ENCODE data around the gene ARHGEF7. TPM values are rescaled to one million over a fixed set of nuclear protein-coding genes. Genes with fewer than 3 reads are reported as not detected.

The ARHGEF7 gene
- total RNA-seq, 1 experiment from 2014 or later = 47.3 TPM

DNA sequence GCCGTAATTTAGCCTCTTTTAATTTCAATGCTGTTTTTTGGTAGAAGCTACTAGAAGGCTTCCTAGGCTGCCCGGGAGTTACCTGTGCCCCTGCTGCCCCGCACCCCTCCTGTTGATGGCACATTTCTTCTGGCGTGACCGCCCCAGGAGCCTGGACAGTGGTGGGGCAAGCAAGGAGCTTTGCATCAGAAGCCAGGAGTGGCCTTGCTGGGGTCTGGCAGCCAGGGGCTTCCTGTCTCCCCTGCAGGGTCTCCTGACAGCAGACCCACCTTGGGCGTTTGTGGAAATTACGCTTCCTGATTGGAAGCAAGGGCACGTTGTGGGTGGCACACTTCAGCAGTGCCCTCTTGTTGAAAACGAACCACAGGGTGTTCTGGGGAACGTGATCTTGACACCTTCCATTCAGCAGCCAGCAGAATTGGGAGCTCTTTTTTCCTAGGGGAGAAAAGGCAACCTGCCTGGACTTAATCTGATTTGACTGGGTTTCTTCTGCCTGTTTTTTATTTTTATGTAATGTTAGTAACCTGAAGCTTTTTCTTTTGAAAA lies 115.3 kb downstream of the ARHGEF7 start:
- Mint-ChIP-seq H3K27me3 (ENCODE audit: low read depth) (no peaks in the 10 kb centered on the region), H3K36me3 (peaks cover 10% of the 10 kb centered on the region; the same call in 1 of the 2 replicates), H3K9me3 (no peaks in the 10 kb centered on the region), H3K4me3 (no peak overlapping the region), H3K27ac (no peak overlapping the region), H3K4me1 (peaks cover 19% of the 10 kb centered on the region)
- no peak for TF ChIP-seq SMAD3 (CRISPR knock-in tag; IDR thresholded peaks at IDR 0.05; ENCODE audit: borderline replicate concordance)
- DNase-seq (ENCODE audit: low spot score) = no peak
- CTCF ChIA-PET = interaction anchor here (1.4 kb wide), 1 partner anchor 175 kb away, joined by 3 read pairs; no protein-coding TSS in a partner anchor
- ATAC-seq = no peak
- POLR2A ChIA-PET = no interaction called here

DNA sequence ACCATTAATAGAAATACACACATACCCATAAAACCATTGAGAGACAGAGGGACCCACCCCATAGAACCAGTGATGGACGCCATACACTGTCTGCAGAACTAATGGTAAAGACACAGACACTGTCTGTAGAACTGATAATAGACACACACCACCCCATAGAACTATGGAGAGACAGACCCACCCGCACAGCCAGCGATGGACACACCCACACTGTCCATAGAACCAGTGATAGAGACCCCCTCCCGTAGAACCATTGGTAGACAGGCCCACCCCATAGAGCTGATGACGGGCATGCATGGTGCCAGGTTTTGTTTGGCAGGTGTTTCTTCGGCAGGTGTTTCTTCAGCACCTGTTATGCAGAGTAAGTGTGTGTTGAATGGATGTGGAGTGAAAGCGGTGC lies 117.1 kb downstream of the ARHGEF7 start:
- CTCF ChIA-PET = no interaction called here
- no peak for ATAC-seq
- Mint-ChIP-seq H3K9me3 (no peaks in the 10 kb centered on the region), H3K27me3 (ENCODE audit: low read depth) (no peaks in the 10 kb centered on the region), H3K27ac (no peak overlapping the region; the same call in 1 of the 2 replicates), H3K36me3 (peaks cover 10% of the 10 kb centered on the region; the same call in 1 of the 2 replicates), H3K4me1 (peaks cover 19% of the 10 kb centered on the region), H3K4me3 (no peak overlapping the region)
- POLR2A ChIA-PET = no interaction called here
- no peak for TF ChIP-seq KAT7 (CRISPR knock-in tag; IDR thresholded peaks at IDR 0.05; ENCODE audit: borderline replicate concordance)
- no peak for TF ChIP-seq ZMAT4 (CRISPR knock-in tag; IDR thresholded peaks at IDR 0.05)
- TF ChIP-seq, protein P1, sequence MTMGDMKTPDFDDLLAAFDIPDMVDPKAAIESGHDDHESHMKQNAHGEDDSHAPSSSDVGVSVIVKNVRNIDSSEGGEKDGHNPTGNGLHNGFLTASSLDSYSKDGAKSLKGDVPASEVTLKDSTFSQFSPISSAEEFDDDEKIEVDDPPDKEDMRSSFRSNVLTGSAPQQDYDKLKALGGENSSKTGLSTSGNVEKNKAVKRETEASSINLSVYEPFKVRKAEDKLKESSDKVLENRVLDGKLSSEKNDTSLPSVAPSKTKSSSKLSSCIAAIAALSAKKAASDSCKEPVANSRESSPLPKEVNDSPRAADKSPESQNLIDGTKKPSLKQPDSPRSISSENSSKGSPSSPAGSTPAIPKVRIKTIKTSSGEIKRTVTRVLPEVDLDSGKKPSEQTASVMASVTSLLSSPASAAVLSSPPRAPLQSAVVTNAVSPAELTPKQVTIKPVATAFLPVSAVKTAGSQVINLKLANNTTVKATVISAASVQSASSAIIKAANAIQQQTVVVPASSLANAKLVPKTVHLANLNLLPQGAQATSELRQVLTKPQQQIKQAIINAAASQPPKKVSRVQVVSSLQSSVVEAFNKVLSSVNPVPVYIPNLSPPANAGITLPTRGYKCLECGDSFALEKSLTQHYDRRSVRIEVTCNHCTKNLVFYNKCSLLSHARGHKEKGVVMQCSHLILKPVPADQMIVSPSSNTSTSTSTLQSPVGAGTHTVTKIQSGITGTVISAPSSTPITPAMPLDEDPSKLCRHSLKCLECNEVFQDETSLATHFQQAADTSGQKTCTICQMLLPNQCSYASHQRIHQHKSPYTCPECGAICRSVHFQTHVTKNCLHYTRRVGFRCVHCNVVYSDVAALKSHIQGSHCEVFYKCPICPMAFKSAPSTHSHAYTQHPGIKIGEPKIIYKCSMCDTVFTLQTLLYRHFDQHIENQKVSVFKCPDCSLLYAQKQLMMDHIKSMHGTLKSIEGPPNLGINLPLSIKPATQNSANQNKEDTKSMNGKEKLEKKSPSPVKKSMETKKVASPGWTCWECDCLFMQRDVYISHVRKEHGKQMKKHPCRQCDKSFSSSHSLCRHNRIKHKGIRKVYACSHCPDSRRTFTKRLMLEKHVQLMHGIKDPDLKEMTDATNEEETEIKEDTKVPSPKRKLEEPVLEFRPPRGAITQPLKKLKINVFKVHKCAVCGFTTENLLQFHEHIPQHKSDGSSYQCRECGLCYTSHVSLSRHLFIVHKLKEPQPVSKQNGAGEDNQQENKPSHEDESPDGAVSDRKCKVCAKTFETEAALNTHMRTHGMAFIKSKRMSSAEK (CRISPR knock-in tag; IDR thresholded peaks at IDR 0.05; ENCODE audit: borderline replicate concordance) = no peak
- TF ChIP-seq ETV6 (CRISPR knock-in tag; IDR thresholded peaks at IDR 0.05) = no peak
- no peak for TF ChIP-seq CREB1 (CRISPR knock-in tag; IDR thresholded peaks at IDR 0.05)
- TF ChIP-seq NFYB (CRISPR knock-in tag; conservative IDR thresholded peaks at IDR 0.05; ENCODE audit: low read depth) = no peak
- DNase-seq (ENCODE audit: low spot score) = no peak

DNA sequence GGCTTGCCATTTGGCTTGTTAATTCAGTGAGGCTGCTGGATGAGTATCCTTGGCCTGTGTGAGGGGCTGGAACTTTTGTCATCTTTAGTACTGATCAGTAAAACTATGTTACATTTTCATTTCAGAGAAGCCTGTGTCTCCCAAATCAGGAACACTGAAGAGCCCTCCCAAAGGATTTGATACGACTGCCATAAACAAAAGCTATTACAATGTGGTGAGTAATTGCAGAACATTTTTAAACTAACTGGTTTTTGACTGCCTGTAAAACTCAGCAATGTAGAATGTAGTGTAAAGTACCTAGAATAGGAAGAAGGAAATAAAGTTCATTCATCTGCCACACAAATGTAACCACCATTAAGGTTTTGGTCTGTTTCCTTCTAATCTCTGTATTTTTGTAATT lies 118.0 kb downstream of the ARHGEF7 start:
- Mint-ChIP-seq H3K4me3 (no peak overlapping the region), H3K9me3 (no peaks in the 10 kb centered on the region), H3K36me3 (peaks cover 10% of the 10 kb centered on the region; the same call in 1 of the 2 replicates), H3K4me1 (peaks cover 17% of the 10 kb centered on the region), H3K27me3 (ENCODE audit: low read depth) (no peaks in the 10 kb centered on the region), H3K27ac (no peak overlapping the region; the same call in 1 of the 2 replicates)
- DNase-seq (ENCODE audit: low spot score) = no peak
- ChIA-PET POLR2A (no interaction called here), CTCF (no interaction called here)
- ATAC-seq = no peak
- TF ChIP-seq E2F5 (CRISPR knock-in tag; IDR thresholded peaks at IDR 0.05) (no peak), TP53 (CRISPR knock-in tag; IDR thresholded peaks at IDR 0.05) (no peak), ZNF416 (CRISPR knock-in tag; IDR thresholded peaks at IDR 0.05) (no peak), USF1 (CRISPR knock-in tag; IDR thresholded peaks at IDR 0.05) (no peak), TEAD4 (CRISPR knock-in tag; IDR thresholded peaks at IDR 0.05) (no peak), RELA (CRISPR knock-in tag; IDR thresholded peaks at IDR 0.05; ENCODE audit: borderline replicate concordance) (no peak), IRF1 (CRISPR knock-in tag; IDR thresholded peaks at IDR 0.05) (no peak), NFE2L1 (CRISPR knock-in tag; IDR thresholded peaks at IDR 0.05) (no peak), STAT6 (CRISPR knock-in tag; conservative IDR thresholded peaks at IDR 0.05; ENCODE audit: low read depth) (no peak)
- TF ChIP-seq, protein P1 (CRISPR knock-in tag; IDR thresholded peaks at IDR 0.05; ENCODE audit: borderline replicate concordance) = no peak
- TF ChIP-seq, protein P2, sequence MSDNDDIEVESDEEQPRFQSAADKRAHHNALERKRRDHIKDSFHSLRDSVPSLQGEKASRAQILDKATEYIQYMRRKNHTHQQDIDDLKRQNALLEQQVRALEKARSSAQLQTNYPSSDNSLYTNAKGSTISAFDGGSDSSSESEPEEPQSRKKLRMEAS (CRISPR knock-in tag; IDR thresholded peaks at IDR 0.05) = no peak
